ENCODE results near the gene MRFAP1L1.

The MRFAP1L1 gene

DNA sequence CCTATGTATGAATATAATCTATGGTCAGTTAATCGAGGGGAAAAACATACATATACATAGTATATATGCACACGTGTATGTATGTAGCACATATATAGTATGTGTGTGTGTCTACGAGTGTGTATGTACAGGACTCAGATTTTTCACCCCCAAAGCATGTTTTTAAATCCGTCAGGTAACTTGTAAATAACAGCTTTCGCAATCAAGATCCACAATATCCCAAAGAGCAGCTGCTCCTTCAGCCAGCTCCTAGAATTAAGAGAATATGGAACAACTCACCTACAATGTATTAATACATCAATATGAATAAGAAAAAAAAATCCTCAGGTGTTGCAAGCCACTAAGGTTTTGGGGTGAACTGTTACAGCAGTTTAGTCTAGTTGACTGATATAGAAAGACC is 3.5 kb downstream of the MRFAP1L1 start:
- Histone ChIP-seq H3K9ac (ENCODE audit: low read length) (no peak overlapping the region), H3K4me3 (ENCODE audit: low read length) (no peak overlapping the region), H3K9me2 (replicated peaks; ENCODE audit: insufficient read depth, low read length) (no peaks in the 10 kb centered on the region), H2AFZ (ENCODE audit: low read length) (no peak overlapping the region), H3K4me2 (ENCODE audit: low read depth, low read length) (no peak overlapping the region), H3K4me1 (ENCODE audit: low read length) (peaks cover 13% of the 10 kb centered on the region; the same call in 1 of the 2 replicates), H3K79me2 (ENCODE audit: low read length) (peaks cover 27% of the 10 kb centered on the region), H4K20me1 (ENCODE audit: insufficient read depth, low read length) (no peaks in the 10 kb centered on the region), H3F3A (ENCODE audit: insufficient read depth, low read length) (peaks cover 4% of the 10 kb centered on the region; the same call in 1 of the 2 replicates), H3K27me3 (replicated peaks; ENCODE audit: insufficient read depth, low read length) (peaks cover 11% of the 10 kb centered on the region), H3K36me3 (replicated peaks; ENCODE audit: insufficient read depth, low read length) (no peaks in the 10 kb centered on the region; the same call in 1 of the 2 replicates), H3K27ac (ENCODE audit: low read length) (no peak overlapping the region), H3K9me3 (replicated peaks; ENCODE audit: insufficient read depth, low read length) (0 out of 2 replicates have a peak, but pooled peaks cover under 1% of the 10 kb centered on the region)
- TF ChIP-seq EZH2phosphoT487 (IDR thresholded peaks at IDR 0.05; ENCODE audit: low read length) (no peak), EZH2 (optimal IDR thresholded peaks at IDR 0.05; ENCODE audit: low read depth, low read length) (no peak)
- TF ChIP-seq, protein P1, sequence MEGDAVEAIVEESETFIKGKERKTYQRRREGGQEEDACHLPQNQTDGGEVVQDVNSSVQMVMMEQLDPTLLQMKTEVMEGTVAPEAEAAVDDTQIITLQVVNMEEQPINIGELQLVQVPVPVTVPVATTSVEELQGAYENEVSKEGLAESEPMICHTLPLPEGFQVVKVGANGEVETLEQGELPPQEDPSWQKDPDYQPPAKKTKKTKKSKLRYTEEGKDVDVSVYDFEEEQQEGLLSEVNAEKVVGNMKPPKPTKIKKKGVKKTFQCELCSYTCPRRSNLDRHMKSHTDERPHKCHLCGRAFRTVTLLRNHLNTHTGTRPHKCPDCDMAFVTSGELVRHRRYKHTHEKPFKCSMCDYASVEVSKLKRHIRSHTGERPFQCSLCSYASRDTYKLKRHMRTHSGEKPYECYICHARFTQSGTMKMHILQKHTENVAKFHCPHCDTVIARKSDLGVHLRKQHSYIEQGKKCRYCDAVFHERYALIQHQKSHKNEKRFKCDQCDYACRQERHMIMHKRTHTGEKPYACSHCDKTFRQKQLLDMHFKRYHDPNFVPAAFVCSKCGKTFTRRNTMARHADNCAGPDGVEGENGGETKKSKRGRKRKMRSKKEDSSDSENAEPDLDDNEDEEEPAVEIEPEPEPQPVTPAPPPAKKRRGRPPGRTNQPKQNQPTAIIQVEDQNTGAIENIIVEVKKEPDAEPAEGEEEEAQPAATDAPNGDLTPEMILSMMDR (IDR thresholded peaks at IDR 0.05; ENCODE audit: low read length): no peak
- DNase-seq: no peak

DNA sequence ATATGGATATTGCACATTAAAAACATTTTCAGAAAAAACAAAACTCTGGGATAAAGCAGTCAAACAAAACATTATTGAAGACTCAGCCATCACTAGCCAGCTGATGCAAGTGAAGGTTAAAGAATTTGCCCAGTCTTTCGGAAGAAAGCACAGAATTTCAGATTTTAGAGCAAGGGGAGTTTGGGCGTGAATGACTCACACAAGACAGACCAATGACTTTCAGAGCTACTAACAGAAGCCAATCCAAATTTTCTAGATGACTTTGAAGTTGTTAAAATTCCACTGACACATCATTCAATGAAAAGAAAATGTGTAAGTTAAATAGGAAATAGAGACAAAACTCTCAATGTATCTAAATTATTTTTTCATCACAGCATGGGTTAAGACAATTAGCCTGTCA is 4.0 kb downstream of the MRFAP1L1 start:
- H3K9me3 ChIP-seq (replicated peaks; ENCODE audit: insufficient read depth, low read length): no peaks in the 10 kb centered on the region
- peaks cover 4% of the 10 kb centered on the region; the same call in 1 of the 2 replicates for H3F3A ChIP-seq (ENCODE audit: insufficient read depth, low read length)
- no peak overlapping the region for H3K27ac ChIP-seq (ENCODE audit: low read length)
- no peaks in the 10 kb centered on the region for H4K20me1 ChIP-seq (ENCODE audit: insufficient read depth, low read length)
- H2AFZ ChIP-seq (ENCODE audit: low read length): no peak overlapping the region
- H3K4me2 ChIP-seq (ENCODE audit: low read depth, low read length): no peak overlapping the region
- no peak overlapping the region for H3K4me3 ChIP-seq (ENCODE audit: low read length)
- DNase-seq: no peak
- TF ChIP-seq EZH2 (optimal IDR thresholded peaks at IDR 0.05; ENCODE audit: low read depth, low read length) (no peak), EZH2phosphoT487 (IDR thresholded peaks at IDR 0.05; ENCODE audit: low read length) (no peak)
- TF ChIP-seq, protein P1 (IDR thresholded peaks at IDR 0.05; ENCODE audit: low read length): no peak
- peaks cover 27% of the 10 kb centered on the region for H3K79me2 ChIP-seq (ENCODE audit: low read length)
- no peak overlapping the region for H3K9ac ChIP-seq (ENCODE audit: low read length)
- no peaks in the 10 kb centered on the region for H3K9me2 ChIP-seq (replicated peaks; ENCODE audit: insufficient read depth, low read length)
- peaks cover 13% of the 10 kb centered on the region; the same call in 1 of the 2 replicates for H3K4me1 ChIP-seq (ENCODE audit: low read length)
- no peaks in the 10 kb centered on the region; the same call in 1 of the 2 replicates for H3K36me3 ChIP-seq (replicated peaks; ENCODE audit: insufficient read depth, low read length)
- H3K27me3 ChIP-seq (replicated peaks; ENCODE audit: insufficient read depth, low read length): peaks cover 6% of the 10 kb centered on the region

- H3K9me3 ChIP-seq (replicated peaks; ENCODE audit: insufficient read depth, low read length): no peaks in the 10 kb centered on the region
- TF ChIP-seq EZH2 (optimal IDR thresholded peaks at IDR 0.05; ENCODE audit: low read depth, low read length) (no peak), EZH2phosphoT487 (IDR thresholded peaks at IDR 0.05; ENCODE audit: low read length) (no peak)
- TF ChIP-seq, protein P1 (IDR thresholded peaks at IDR 0.05; ENCODE audit: low read length): no peak
- H3K79me2 ChIP-seq (ENCODE audit: low read length): peaks cover 20% of the 10 kb centered on the region
- no peaks in the 10 kb centered on the region for H3K9me2 ChIP-seq (replicated peaks; ENCODE audit: insufficient read depth, low read length)
- H3K4me2 ChIP-seq (ENCODE audit: low read depth, low read length): no peak overlapping the region
- H3F3A ChIP-seq (ENCODE audit: insufficient read depth, low read length): no peaks in the 10 kb centered on the region
- H3K36me3 ChIP-seq (replicated peaks; ENCODE audit: insufficient read depth, low read length): no peaks in the 10 kb centered on the region; the same call in 1 of the 2 replicates
- no peaks in the 10 kb centered on the region for H4K20me1 ChIP-seq (ENCODE audit: insufficient read depth, low read length)
- no peak overlapping the region for H3K27ac ChIP-seq (ENCODE audit: low read length)
- peaks cover 5% of the 10 kb centered on the region; the same call in 1 of the 2 replicates for H3K4me1 ChIP-seq (ENCODE audit: low read length)
- no peaks in the 10 kb centered on the region for H3K27me3 ChIP-seq (replicated peaks; ENCODE audit: insufficient read depth, low read length)
- H3K9ac ChIP-seq (ENCODE audit: low read length): no peak overlapping the region
- no peak overlapping the region for H2AFZ ChIP-seq (ENCODE audit: low read length)
- no peak overlapping the region for H3K4me3 ChIP-seq (ENCODE audit: low read length)
- DNase-seq: no peak
Observed at GRCh38 chr4:6703786-6704185, 5.9 kb downstream of the MRFAP1L1 start.
